Stimulated activated naive CD8-positive, alpha-beta T cell treated with anti-CD3 and anti-CD28 coated beads, Interleukin-15, Interleukin-2, amounts not matched to agents 100 ng/mL and 50 ng/mL, for 24 hours (primary cell): ENCODE measurements around the gene ACSS1.

Experiments
- H3K27ac Mint-ChIP-seq: one replicate; pipeline ENCODE4 v1.8.0; 2021; ENCODE audit warnings: mild to moderate bottlenecking, mixed read lengths
- H3K27me3 Mint-ChIP-seq: one replicate; pipeline ENCODE4 v1.8.0; 2021; ENCODE audit warnings: mixed read lengths
- H3K36me3 Mint-ChIP-seq: one replicate; pipeline ENCODE4 v1.8.0; 2021; ENCODE audit warnings: low read depth, mixed read lengths
- H3K4me1 Mint-ChIP-seq: one replicate; pipeline ENCODE4 v1.8.0; 2021; ENCODE audit warnings: low read depth, mixed read lengths
- H3K4me3 Mint-ChIP-seq: one replicate; pipeline ENCODE4 v1.8.0; 2021; ENCODE audit warnings: mild to moderate bottlenecking, mixed read lengths
- H3K9me3 Mint-ChIP-seq: one replicate; pipeline ENCODE4 v1.8.0; 2021; ENCODE audit warnings: mixed read lengths

The ACSS1 gene

DNA sequence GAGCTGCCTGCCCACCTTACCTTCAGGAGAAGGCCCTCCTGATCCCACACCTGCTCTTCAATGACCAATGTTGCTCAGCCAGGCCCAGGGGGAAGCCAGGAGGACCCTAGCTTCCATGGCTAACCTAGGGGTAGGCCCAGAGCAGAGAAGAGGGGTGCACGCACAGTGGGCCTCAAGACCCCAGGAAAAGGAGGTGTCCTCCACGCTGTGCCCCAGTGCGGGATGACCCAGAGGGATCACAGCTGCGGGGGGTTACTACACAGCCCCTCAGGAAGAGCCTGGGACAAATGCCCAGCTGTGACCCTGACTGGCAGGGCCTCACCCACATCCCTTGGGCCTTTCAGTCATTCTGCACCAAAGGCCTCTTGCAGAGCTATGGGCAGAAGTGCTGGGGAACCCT lies 33.8 kb downstream of the ACSS1 start:
- Mint-ChIP-seq H3K9me3 (no peaks in the 10 kb centered on the region), H3K27me3 (no peaks in the 10 kb centered on the region), H3K4me1 (no peaks in the 10 kb centered on the region), H3K36me3 (no peaks in the 10 kb centered on the region), H3K4me3 (no peak overlapping the region), H3K27ac (no peak overlapping the region)

DNA sequence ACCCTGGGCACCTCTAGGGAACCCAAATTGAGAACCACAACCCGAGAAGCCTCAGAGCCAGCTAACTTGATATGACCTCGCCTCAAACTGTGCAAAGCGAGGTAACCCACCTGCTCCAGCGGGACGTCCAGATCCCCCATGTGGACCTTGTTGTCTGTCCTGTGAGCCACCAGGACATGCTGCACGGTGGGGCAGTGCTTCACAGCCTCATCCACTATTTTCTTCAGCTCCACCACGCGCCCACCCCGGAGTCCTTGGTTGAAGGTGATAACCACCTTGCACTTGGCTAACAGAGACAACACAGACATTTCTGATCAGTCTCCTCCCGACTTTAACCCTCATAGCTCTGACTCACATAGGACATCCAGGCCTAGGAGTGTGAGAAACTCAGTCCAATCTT lies 34.6 kb downstream of the ACSS1 start:
- H3K4me1 Mint-ChIP-seq: no peaks in the 10 kb centered on the region
- no peaks in the 10 kb centered on the region for H3K36me3 Mint-ChIP-seq
- no peaks in the 10 kb centered on the region for H3K27me3 Mint-ChIP-seq
- no peaks in the 10 kb centered on the region for H3K9me3 Mint-ChIP-seq
- H3K27ac Mint-ChIP-seq: no peak overlapping the region
- H3K4me3 Mint-ChIP-seq: no peak overlapping the region

DNA sequence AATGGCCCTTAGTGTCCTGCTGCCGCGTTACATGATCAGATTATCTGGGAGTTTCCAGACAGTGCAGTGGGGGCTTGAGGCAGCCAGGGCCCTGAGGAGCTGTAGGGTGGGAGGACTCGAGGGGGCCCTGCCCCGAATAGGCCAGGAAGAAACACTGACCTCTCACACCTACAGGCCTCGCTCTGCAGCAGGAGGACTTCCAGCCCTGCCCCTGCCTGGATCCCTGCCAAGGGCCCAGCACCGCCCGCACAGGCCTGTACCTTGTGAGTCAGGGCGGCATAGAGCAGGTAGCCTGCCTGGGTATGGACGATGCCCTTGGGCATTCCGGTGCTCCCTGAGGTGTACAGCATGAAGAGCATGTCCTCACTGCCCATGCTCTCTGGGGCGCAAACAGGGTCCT lies 35.3 kb downstream of the ACSS1 start:
- Mint-ChIP-seq H3K27ac (no peak overlapping the region), H3K36me3 (no peaks in the 10 kb centered on the region), H3K27me3 (no peaks in the 10 kb centered on the region), H3K9me3 (no peaks in the 10 kb centered on the region), H3K4me1 (no peaks in the 10 kb centered on the region), H3K4me3 (no peak overlapping the region)

DNA sequence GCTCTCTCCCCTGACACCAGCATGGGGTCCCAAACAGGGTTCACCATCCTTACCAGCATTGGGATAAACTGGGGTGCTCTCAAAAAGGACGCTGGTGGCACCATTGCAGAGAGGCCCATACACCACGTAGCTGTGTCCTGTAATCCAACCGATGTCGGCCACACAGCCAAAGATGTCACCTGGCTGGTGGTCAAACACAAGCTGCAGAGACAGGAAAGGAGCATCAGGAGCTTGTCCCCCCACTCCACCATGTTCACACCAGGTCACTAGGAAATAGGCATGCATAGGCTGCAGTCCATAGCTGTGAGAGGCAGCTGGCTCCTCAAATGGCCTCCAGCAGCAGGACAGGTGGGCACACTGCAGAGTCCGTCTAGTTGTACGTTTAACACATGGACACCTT lies 36.6 kb downstream of the ACSS1 start:
- Mint-ChIP-seq H3K4me3 (no peak overlapping the region), H3K4me1 (no peaks in the 10 kb centered on the region), H3K9me3 (no peaks in the 10 kb centered on the region), H3K36me3 (no peaks in the 10 kb centered on the region), H3K27me3 (no peaks in the 10 kb centered on the region), H3K27ac (no peak overlapping the region)

DNA sequence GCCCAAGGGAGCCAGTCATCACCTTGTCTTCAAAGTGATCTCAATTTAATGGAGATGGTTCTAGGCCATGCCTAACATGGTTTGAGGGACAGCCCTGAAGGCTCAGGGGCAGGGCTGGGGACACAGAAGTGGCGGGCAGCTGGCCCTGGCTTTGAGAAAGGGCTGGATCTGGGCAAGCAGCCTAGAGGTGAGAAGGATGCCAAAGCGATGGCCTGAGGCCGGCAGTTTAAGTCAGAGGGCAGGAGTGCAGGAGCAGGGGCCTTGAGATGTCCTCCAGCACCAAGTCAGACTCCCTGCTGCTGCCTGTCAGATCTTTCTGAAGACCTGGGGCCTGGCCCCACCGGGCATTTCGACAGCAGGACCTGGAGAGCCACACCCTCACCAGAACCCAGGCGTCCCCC lies 37.0 kb downstream of the ACSS1 start:
- H3K9me3 Mint-ChIP-seq: no peaks in the 10 kb centered on the region
- no peak overlapping the region for H3K4me3 Mint-ChIP-seq
- H3K27ac Mint-ChIP-seq: peak overlapping the region; percentile 11
- no peaks in the 10 kb centered on the region for H3K27me3 Mint-ChIP-seq
- no peaks in the 10 kb centered on the region for H3K4me1 Mint-ChIP-seq
- H3K36me3 Mint-ChIP-seq: no peaks in the 10 kb centered on the region

DNA sequence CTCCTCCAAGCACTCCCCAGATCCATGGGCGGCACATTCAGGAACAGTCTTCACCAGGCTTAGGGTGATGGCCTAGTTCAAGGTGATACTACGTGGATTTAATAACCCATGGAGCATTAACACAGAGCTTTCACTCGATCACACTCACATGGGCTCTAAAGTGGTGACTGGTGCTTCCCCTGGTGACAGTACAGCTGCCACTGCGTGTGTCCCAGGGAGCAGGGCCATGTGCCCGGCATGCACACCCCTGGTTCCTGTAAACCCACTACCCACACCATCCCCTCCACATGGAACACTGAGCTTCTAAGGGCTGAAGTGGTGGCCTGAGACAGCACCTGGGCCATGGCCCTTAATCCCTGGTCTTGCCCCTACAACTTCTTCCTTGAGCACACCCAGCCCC lies 37.6 kb downstream of the ACSS1 start:
- Mint-ChIP-seq H3K36me3 (no peaks in the 10 kb centered on the region), H3K27ac (peak overlapping the region; percentile 52), H3K4me3 (no peak overlapping the region), H3K9me3 (no peaks in the 10 kb centered on the region), H3K4me1 (no peaks in the 10 kb centered on the region), H3K27me3 (no peaks in the 10 kb centered on the region)

DNA sequence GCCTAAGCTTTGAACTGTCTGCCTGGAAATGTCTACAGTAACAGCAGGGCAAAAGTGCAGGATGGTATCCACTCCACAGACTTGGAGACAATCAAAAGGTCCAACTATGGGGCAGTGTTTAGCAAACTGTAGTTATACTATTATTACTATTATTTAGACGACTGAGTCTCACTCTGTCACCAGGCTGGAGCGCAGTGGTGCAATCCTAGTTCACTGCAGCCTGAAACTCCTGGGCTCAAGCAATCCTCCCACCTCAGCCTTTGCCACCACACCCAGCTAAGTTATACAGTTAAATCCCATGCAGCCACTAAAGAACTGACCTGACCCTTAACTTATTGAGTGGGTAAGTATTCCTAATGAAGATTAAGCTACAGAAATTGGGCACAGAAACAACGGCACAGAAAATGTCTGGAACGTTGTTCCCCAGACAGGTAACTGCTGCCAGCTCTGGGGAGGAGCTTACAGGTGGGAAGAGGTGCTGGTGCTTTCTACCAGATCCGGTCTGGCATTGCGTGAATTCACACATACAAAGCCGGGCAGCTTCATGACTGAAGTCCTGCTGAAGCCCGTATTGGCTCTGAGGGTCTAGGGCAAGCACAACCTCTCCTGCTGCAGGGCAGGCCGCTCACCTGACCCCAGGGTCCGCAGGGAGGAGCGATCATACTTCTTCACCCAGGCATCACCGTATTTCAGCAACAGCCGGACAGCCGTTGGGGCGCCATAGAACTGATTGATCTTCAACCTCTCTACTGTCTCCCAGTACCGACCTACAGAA lies 38.4 kb downstream of the ACSS1 start:
- Mint-ChIP-seq H3K27me3 (no peaks in the 10 kb centered on the region), H3K9me3 (no peaks in the 10 kb centered on the region), H3K27ac (no peak overlapping the region), H3K36me3 (no peaks in the 10 kb centered on the region), H3K4me1 (no peaks in the 10 kb centered on the region), H3K4me3 (no peak overlapping the region)

DNA sequence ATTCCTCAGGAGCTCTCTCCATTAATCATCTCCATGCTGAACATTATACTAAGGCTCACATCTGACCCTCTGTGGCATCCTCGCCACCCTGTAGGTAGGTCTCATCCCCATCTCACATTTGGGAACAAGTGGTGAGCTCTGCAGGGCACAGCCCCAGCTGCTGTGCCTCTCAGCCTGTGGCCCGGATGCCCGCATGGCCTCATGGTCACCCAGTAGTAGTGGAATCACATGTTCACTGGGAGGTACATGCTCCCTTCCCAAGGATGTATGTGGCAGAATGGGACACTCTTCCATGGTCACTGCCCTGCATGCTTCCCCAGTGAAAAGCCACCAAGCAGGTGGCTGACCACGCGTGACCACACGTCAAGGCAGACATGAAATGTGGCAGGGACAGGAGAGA lies 39.1 kb downstream of the ACSS1 start:
- no peak overlapping the region for H3K27ac Mint-ChIP-seq
- no peaks in the 10 kb centered on the region for H3K9me3 Mint-ChIP-seq
- no peaks in the 10 kb centered on the region for H3K27me3 Mint-ChIP-seq
- H3K4me1 Mint-ChIP-seq: no peaks in the 10 kb centered on the region
- H3K36me3 Mint-ChIP-seq: peaks cover 6% of the 10 kb centered on the region
- H3K4me3 Mint-ChIP-seq: no peak overlapping the region

DNA sequence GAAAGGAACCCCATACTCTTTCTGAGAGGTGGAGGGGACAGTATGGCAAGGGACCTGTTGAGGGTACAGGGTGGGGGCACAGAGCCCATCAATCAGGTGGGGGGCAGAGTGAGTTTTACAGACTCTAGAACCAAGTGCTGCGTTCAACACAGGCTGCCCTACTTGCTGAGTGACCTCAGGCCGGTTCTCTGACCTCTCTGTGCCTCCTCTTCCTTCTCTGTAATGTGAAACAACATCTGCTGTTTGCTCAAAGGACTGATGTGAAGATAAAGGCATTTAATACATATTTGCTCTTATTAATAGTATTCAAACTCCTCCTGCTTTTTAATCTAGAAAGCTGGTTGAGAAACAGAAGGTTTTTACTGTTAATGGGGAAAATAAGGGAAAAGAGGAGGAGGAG lies 39.5 kb downstream of the ACSS1 start:
- H3K9me3 Mint-ChIP-seq: no peaks in the 10 kb centered on the region
- H3K27me3 Mint-ChIP-seq: no peaks in the 10 kb centered on the region
- no peak overlapping the region for H3K4me3 Mint-ChIP-seq
- H3K27ac Mint-ChIP-seq: no peak overlapping the region
- no peaks in the 10 kb centered on the region for H3K4me1 Mint-ChIP-seq
- H3K36me3 Mint-ChIP-seq: peaks cover 6% of the 10 kb centered on the region

DNA sequence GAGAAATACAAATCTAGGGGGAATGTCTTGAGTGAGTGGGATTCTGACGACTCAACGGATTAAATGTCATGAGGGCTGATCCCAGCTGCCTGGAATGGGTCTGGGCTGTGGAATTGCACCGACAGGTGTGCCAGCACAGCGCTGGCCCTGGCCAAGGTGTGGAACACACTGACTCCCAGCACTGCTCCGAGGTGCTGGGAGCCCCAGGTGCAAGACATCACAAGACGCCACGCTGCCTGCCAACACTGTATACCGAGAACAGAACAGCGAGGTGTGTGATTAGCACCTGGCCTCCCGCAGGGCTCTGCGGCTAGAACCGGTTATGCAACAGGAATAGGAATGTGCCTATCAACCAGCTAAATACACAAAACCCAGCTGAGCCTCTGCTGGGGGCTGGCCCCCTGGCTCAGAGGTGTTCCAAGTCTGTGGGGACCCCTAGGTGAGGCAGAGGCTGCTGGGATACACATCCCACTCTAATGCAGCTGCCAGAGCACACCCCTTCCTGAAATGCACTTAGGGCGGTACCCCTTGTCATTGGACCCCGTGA lies 40.6 kb downstream of the ACSS1 start:
- Mint-ChIP-seq H3K4me1 (no peaks in the 10 kb centered on the region), H3K4me3 (no peak overlapping the region), H3K27ac (no peak overlapping the region), H3K27me3 (no peaks in the 10 kb centered on the region), H3K9me3 (no peaks in the 10 kb centered on the region), H3K36me3 (peaks cover 9% of the 10 kb centered on the region)

DNA sequence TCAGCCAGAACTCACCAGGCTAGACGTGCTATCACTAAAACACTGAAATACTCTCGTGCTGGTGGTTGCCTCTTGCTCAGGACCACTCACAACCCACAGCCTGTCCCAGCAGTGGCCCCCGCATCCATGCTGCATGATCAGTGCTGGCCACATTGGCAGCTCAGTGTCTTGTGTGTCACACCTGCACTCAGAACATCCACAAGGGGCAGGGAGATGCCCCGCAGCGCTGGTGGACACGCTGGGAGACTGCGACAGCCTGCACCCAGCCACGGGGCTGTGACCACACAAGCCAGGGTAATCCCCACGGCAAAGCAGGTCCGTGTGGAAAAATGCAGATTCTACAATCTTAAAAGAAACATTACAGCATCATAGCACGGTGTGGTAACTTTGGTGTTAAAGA lies 41.5 kb downstream of the ACSS1 start:
- Mint-ChIP-seq H3K27ac (no peak overlapping the region), H3K27me3 (no peaks in the 10 kb centered on the region), H3K4me1 (no peaks in the 10 kb centered on the region), H3K4me3 (no peak overlapping the region), H3K9me3 (no peaks in the 10 kb centered on the region), H3K36me3 (peaks cover 9% of the 10 kb centered on the region)

DNA sequence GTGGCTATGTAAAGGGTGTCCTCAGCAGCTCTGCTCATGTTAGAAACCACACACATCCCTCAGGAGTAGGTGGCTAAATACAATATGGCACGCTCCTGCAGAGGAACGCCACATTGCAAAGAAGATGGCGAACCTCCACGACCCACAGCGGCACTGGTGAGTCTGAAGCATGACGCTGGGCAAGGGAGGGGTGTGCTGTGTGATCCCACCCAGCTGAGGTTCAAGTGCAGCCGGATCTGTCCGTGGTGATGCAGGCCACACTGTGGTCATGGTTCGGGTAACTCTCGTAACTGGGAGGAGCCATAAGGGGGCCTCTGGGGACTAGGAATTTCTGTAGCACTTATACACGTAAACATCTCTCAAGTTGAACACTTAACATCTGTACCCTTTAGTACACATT lies 42.0 kb downstream of the ACSS1 start:
- Mint-ChIP-seq H3K9me3 (no peaks in the 10 kb centered on the region), H3K4me3 (no peak overlapping the region), H3K27me3 (no peaks in the 10 kb centered on the region), H3K36me3 (peaks cover 9% of the 10 kb centered on the region), H3K27ac (no peak overlapping the region), H3K4me1 (no peaks in the 10 kb centered on the region)

DNA sequence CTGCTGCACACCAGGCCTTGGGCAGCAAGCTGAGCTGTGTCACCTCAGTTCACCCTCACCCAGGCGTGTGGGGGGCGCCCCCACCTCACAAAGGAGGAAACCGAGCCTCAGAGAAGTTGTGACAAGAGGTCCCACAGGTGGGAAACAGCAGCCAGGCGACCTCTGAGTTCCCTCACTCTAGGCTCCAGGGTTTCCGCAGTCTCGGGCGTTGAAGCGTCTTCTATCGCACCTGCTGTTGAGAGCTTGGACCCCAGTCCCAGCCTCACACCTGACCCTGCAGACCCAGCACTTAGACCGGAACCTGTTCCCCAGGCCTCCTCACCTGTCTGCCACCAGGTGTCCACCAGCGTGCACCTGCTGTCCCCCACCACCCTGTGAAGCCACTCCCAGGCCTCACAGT lies 43.1 kb downstream of the ACSS1 start:
- no peaks in the 10 kb centered on the region for H3K9me3 Mint-ChIP-seq
- no peak overlapping the region for H3K27ac Mint-ChIP-seq
- no peaks in the 10 kb centered on the region for H3K27me3 Mint-ChIP-seq
- H3K36me3 Mint-ChIP-seq: peaks cover 17% of the 10 kb centered on the region
- H3K4me3 Mint-ChIP-seq: no peak overlapping the region
- H3K4me1 Mint-ChIP-seq: no peaks in the 10 kb centered on the region

DNA sequence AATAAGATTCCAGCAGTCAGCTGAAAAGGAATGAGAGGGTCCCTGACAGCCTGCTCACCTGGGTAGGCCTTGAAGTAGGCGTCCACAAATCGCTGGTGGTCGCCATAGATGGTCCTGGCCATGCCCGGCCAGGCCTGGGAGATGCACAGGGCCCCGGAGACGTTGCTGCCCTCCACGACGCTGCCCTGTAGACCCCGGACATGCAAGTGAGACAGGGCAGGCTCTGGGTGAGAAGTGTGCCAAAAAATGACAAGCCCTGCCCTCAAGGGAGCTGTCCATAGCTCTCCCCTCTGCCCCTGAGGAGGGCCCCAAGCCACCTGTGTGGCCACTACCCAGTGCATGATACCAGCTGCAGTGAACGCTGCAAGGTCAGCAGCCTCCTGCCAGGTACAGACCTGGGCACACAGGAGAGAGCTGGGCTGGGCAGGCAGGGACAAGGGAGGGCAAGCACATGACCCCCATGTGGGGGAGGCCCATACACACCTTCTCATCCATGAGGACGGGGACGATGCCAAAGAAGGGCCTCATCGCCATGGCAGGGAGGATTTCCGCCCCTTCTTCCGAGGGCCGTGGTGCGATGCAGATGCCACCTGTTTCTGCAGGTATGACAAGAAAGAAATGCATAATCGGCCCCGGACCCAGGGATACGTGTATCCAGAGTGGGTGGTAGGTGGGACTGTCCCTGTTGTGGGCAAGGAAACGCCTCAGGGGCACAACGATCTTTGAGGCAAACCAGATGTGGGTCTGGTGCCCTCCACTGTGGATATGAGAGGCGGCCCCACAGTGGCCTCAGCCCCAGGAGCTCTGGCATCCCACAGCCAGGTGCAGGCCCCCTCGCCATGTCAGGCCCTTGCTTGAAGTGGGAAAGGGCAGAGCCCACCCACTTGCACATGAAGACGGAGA lies 44.2 kb downstream of the ACSS1 start:
- Mint-ChIP-seq H3K36me3 (peaks cover 18% of the 10 kb centered on the region), H3K4me3 (no peak overlapping the region), H3K4me1 (no peaks in the 10 kb centered on the region), H3K27ac (no peak overlapping the region), H3K27me3 (no peaks in the 10 kb centered on the region), H3K9me3 (no peaks in the 10 kb centered on the region)

DNA sequence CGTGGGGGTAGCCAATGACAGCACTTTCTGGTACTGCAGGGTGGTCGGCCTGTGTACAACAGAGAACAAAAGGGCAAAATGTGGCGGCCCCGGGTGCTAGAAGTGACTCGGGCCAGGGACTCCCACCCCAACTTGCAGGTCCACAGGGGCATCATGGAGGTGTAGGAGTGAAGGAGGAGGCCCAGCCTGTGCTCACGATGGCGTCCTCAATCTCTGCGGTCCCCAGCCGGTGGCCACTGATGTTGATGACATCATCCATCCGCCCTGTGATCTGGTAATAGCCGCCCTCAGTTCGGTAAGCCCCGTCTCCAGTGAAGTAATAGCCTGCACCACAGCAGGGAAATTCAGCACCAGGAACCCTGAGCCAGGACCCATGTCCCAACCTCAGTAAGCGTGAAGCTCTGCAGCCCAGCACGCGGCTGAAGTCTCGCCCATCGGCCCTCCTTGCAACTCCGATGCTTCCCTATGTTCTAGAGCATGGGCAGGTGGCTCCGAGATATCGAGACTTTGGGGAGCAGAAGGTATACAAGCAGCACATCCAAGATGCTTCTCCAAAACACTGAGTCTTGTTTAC lies 45.2 kb downstream of the ACSS1 start:
- H3K27ac Mint-ChIP-seq: no peak overlapping the region
- no peaks in the 10 kb centered on the region for H3K4me1 Mint-ChIP-seq
- peaks cover 23% of the 10 kb centered on the region for H3K36me3 Mint-ChIP-seq
- H3K9me3 Mint-ChIP-seq: no peaks in the 10 kb centered on the region
- no peak overlapping the region for H3K4me3 Mint-ChIP-seq
- H3K27me3 Mint-ChIP-seq: no peaks in the 10 kb centered on the region
